HepG2 (cell line): ENCODE results near the gene TIAM1. TPM values are rescaled to one million over a fixed set of nuclear protein-coding genes. Genes with fewer than 3 reads are reported as not detected.

ENCODE experiments used
- ATAC-seq: fragments of 200-7000 bp; cut with Tn5 transposase; 3 replicates; pipeline ENCODE4 v1.9.1; 2020; ENCODE audit warnings: mild to moderate bottlenecking, moderate library complexity
- BruUV-seq: library from RNA; stranded (reverse); fragments of 400-500 nt; replicated peaks from 2 replicates; lab custom pipeline; 2021; lab: Mats Ljungman, UMichigan
- CTCF ChIA-PET: fragments of 300-600 bp; formaldehyde crosslinking; extraction: SDS; loops from one replicate; lab custom pipeline; 2021; ENCODE audit warnings: low total read pairs, inconsistent platforms, low intra/inter-chr PET ratio; lab: Yijun Ruan, JAX
- POLR2A ChIA-PET: fragments of 350-600 bp; sonication (Branson Sonifier 250); formaldehyde crosslinking; loops from one replicate; lab custom pipeline; 2020; ENCODE audit warnings: antibody characterized with exemption, inconsistent platforms; lab: Yijun Ruan, JAX
- DNase-seq: peaks from one replicate; pipeline ENCODE4 v3.0.0-alpha.2; 2015; ENCODE audit warnings: low spot score
- FAIRE-seq: peaks from 3 replicates; lab custom pipeline; 2011; peaks lifted over from hg19 to GRCh38; lab: Jason Lieb, UNC
- H2AFZ ChIP-seq: one replicate; pipeline ENCODE4 v1.6.1; 2011; ENCODE audit warnings: low read length, inconsistent platforms
- H3K27ac ChIP-seq: fragments of 300-600 bp; 3 replicates; pipeline ENCODE4 v1.8.0; 2011; ENCODE audit warnings: mixed run types, mild to moderate bottlenecking, mixed read lengths, low read length, inconsistent platforms; ENCODE audit not compliant: insufficient read depth; ENCODE audit errors: extremely low read length
- H3K27me3 ChIP-seq, 2 experiments: fragments of 200-600 bp in 1 of 2; 2 replicates in 1 of 2; 3 replicates in 1 of 2; pipeline versions ENCODE4 v1.6.0 to v1.8.0; 2011; ENCODE audit warnings: low read length in 2 of 2, mild to moderate bottlenecking in 2 of 2, moderate library complexity in 2 of 2, inconsistent platforms in 1 of 2; ENCODE audit not compliant: insufficient read depth in 2 of 2, control insufficient read depth in 1 of 2
- H3K36me3 ChIP-seq, 2 experiments: fragments of 200-600 bp in 1 of 2; replicated peaks in 1 of 2; 2 replicates in 1 of 2; 3 replicates in 1 of 2; pipeline versions ENCODE4 v1.5.1 to v1.8.0; 2011; ENCODE audit warnings: low read length in 2 of 2, inconsistent platforms in 1 of 2; ENCODE audit not compliant: insufficient read depth in 2 of 2, control insufficient read depth in 1 of 2
- H3K4me1 ChIP-seq: 2 replicates; pipeline ENCODE4 v1.5.1; 2012; ENCODE audit warnings: low read length, inconsistent platforms; ENCODE audit not compliant: insufficient read depth
- H3K4me2 ChIP-seq: 2 replicates; pipeline ENCODE4 v1.6.0; 2011; ENCODE audit warnings: low read depth, low read length, inconsistent platforms
- H3K4me3 ChIP-seq, 3 experiments: fragments of 200-600 bp in 1 of 3; sonication (generic), shearing (Covaris generic) in 1 of 3; replicated peaks in 1 of 3; 2 replicates each; pipeline ENCODE4 v1.5.1; 2011 to 2016; ENCODE audit warnings: low read length in 3 of 3, inconsistent platforms in 2 of 3, low read depth in 2 of 3, mild to moderate bottlenecking in 2 of 3, control low read depth in 1 of 3, mixed read lengths in 1 of 3; ENCODE audit not compliant: insufficient read depth in 1 of 3
- H3K79me2 ChIP-seq: one replicate; pipeline ENCODE4 v1.6.1; 2011; ENCODE audit warnings: low read length, inconsistent platforms; ENCODE audit not compliant: insufficient read depth
- H3K9ac ChIP-seq: 2 replicates; pipeline ENCODE4 v1.6.0; 2011; ENCODE audit warnings: mild to moderate bottlenecking, low read depth, low read length, inconsistent platforms; ENCODE audit not compliant: insufficient read depth
- H3K9me3 ChIP-seq: 2 replicates; pipeline ENCODE4 v1.5.1; 2012; ENCODE audit warnings: mild to moderate bottlenecking, low read length
- H4K20me1 ChIP-seq: 2 replicates; pipeline ENCODE4 v1.6.0; 2011; ENCODE audit warnings: inconsistent platforms, mild to moderate bottlenecking, low read length, moderate library complexity; ENCODE audit not compliant: insufficient read depth
- CREB1 ChIP-seq, 2 experiments: fragments of 450-650 bp in 1 of 2; IDR thresholded peaks; 2 replicates each; pipeline ENCODE4 v1.6.1; 2016 to 2017; ENCODE audit warnings: control low read depth in 1 of 2, mild to moderate bottlenecking in 1 of 2, missing compliant biosample characterization in 1 of 2, missing genetic modification characterization in 1 of 2
- FOXA1 ChIP-seq, 2 experiments: fragments of 450-650 bp in 1 of 2; sonication (generic) in 1 of 2; formaldehyde crosslinking in 1 of 2; IDR thresholded peaks; 2 replicates each; pipeline versions ENCODE4 v1.4.0 to v1.6.1; 2016 to 2020; ENCODE audit warnings: missing genetic modification reagents in 1 of 2
- KDM5A ChIP-seq: fragments of 200-600 bp; sonication (generic); IDR thresholded peaks from 2 replicates; pipeline ENCODE4 v1.7.0; 2018; ENCODE audit warnings: antibody characterized with exemption, mild to moderate bottlenecking, low read length, borderline replicate concordance
- NFYB ChIP-seq: sonication (generic); formaldehyde crosslinking; IDR thresholded peaks from 2 replicates; pipeline ENCODE4 v1.4.0; 2020; ENCODE audit warnings: missing genetic modification reagents
- NR2F1 ChIP-seq, 2 experiments: fragments of 450-650 bp in 1 of 2; formaldehyde crosslinking in 1 of 2; IDR thresholded peaks; 2 replicates each; pipeline versions ENCODE4 v1.5.0 to v1.6.1; 2016 to 2020; ENCODE audit warnings: mild to moderate bottlenecking in 1 of 2, missing compliant biosample characterization in 1 of 2, missing genetic modification reagents in 1 of 2, moderate library complexity in 1 of 2
- ZNF253 ChIP-seq: sonication (generic); formaldehyde crosslinking; IDR thresholded peaks from 2 replicates; pipeline ENCODE4 v1.8.0; 2022; ENCODE audit warnings: mild to moderate bottlenecking, missing genetic modification reagents, borderline replicate concordance
- ZNF263 ChIP-seq: sonication (generic); formaldehyde crosslinking; IDR thresholded peaks from 2 replicates; pipeline ENCODE4 v1.4.0; 2020; ENCODE audit warnings: missing genetic modification reagents
- ZNF383 ChIP-seq: sonication (generic); formaldehyde crosslinking; IDR thresholded peaks from 2 replicates; pipeline ENCODE4 v1.4.0; 2020; ENCODE audit warnings: missing genetic modification reagents, mild to moderate bottlenecking, borderline replicate concordance
- ZNF644 ChIP-seq: IDR thresholded peaks from 2 replicates; pipeline ENCODE4 v1.6.1; 2016; ENCODE audit warnings: low read depth
- ZNF7 ChIP-seq: IDR thresholded peaks from 2 replicates; pipeline ENCODE4 v1.6.1; 2016; ENCODE audit warnings: missing biosample characterization, missing genetic modification reagents
- ZNF841 ChIP-seq: sonication (generic); formaldehyde crosslinking; IDR thresholded peaks from 2 replicates; pipeline ENCODE4 v1.8.1; 2023; ENCODE audit warnings: missing genetic modification reagents, borderline replicate concordance
- WGBS: methylation state at CpG from one replicate; pipeline ENCODE4 v1.1.6; 2017; ENCODE audit warnings: low lambda C conversion rate; 5-methylcytosine and 5-hydroxymethylcytosine counted together
- in situ Hi-C: cut with HindIII; loops from 2 replicates; pipeline ENCODE4 v1.10.0; 2017; ENCODE audit warnings: low pct_unique_long_range_greater_than_20kb; ENCODE audit not compliant: extremely low pct_ligation_motif_present
- intact Hi-C: fragments of 100-400 bp; cut with micrococcal nuclease; formaldehyde crosslinking; loops from one replicate; pipeline ENCODE4 v1.10.0; 2022; ENCODE audit not compliant: unreplicated experiment
- polyA plus RNA-seq, 8 experiments: library from polyadenylated mRNA; depleted of rRNA in 3 of 8; stranded (reverse) in 7 of 8; unstranded in 1 of 8; fragments of >200 nt; fragmentation: Illumina TruSeq in 4 of 8; extraction: Trizol in 4 of 8; gene quantifications; 2 replicates each; pipeline versions ENCODE4 v1.2.1 to v1.2.3, GENCODE V29; 2011 to 2016; ENCODE audit warnings: low read depth in 4 of 8, missing spikeins in 1 of 8, mixed read lengths in 1 of 8; ENCODE audit not compliant: insufficient read depth in 1 of 8
- total RNA-seq, 5 experiments: library from RNA; depleted of rRNA; stranded (reverse); fragments of >200 nt; fragmentation: Illumina TruSeq; extraction: Trizol; gene quantifications; 2 replicates each; pipeline ENCODE4 v1.2.3, GENCODE V29; 2016; ENCODE audit warnings: low read depth in 1 of 5
- TF ChIP-seq, protein P1 (sequence below): sonication (generic); formaldehyde crosslinking; IDR thresholded peaks from 2 replicates; pipeline ENCODE4 v1.5.1; 2020; ENCODE audit warnings: mild to moderate bottlenecking, missing genetic modification reagents, moderate library complexity
- TF ChIP-seq, protein P2 (sequence below): IDR thresholded peaks from 2 replicates; pipeline ENCODE4 v1.6.1; 2016; ENCODE audit warnings: missing compliant biosample characterization, missing genetic modification reagents, borderline replicate concordance
- TF ChIP-seq, protein P3 (sequence below): sonication (generic); formaldehyde crosslinking; IDR thresholded peaks from 2 replicates; pipeline ENCODE4 v1.5.1; 2020; ENCODE audit warnings: missing genetic modification reagents, mild to moderate bottlenecking, borderline replicate concordance
- TF ChIP-seq, protein P4 (sequence below): sonication (generic); formaldehyde crosslinking; IDR thresholded peaks from 2 replicates; pipeline ENCODE4 v1.5.0; 2020; ENCODE audit warnings: missing genetic modification reagents

TIAM1 gene
- total and polyA plus RNA-seq, 2 of the 13 experiments (the other 11 are each of a cell fraction or from before 2014, with no cell fraction given): 0.13 to 0.24 TPM

- no peaks in the 10 kb centered on the region for H3K9me3 ChIP-seq
- no peak overlapping the region for H3K4me3 ChIP-seq
- H3K4me2 ChIP-seq: no peak overlapping the region
- no peak overlapping the region for H2AFZ ChIP-seq
- no peaks in the 10 kb centered on the region for H4K20me1 ChIP-seq
- ChIA-PET POLR2A (no interaction called here), CTCF (no interaction called here)
- ATAC-seq (no peak), FAIRE-seq (no peak), DNase-seq (no peak)
- no peaks in the 10 kb centered on the region for H3K79me2 ChIP-seq
- no TSS peak for BruUV-seq
- in situ Hi-C loops: no loop called here
- TF ChIP-seq KDM5A (no peak), NR2F1 (CRISPR knock-in tag; IDR thresholded peaks at IDR 0.05) (no peak), ZNF7 (CRISPR knock-in tag) (no peak), NFYB (no peak), CREB1 (IDR thresholded peaks at IDR 0.05) (no peak), CREB1 (CRISPR knock-in tag; IDR thresholded peaks at IDR 0.05) (no peak), ZNF263 (no peak), ZNF644 (CRISPR knock-in tag) (no peak), ZNF253 (CRISPR knock-in tag) (no peak), ZNF841 (CRISPR knock-in tag) (no peak), ZNF383 (CRISPR knock-in tag) (no peak), FOXA1 (IDR thresholded peaks at IDR 0.05) (no peak), FOXA1 (CRISPR knock-in tag; IDR thresholded peaks at IDR 0.05) (no peak)
- TF ChIP-seq, protein P1, sequence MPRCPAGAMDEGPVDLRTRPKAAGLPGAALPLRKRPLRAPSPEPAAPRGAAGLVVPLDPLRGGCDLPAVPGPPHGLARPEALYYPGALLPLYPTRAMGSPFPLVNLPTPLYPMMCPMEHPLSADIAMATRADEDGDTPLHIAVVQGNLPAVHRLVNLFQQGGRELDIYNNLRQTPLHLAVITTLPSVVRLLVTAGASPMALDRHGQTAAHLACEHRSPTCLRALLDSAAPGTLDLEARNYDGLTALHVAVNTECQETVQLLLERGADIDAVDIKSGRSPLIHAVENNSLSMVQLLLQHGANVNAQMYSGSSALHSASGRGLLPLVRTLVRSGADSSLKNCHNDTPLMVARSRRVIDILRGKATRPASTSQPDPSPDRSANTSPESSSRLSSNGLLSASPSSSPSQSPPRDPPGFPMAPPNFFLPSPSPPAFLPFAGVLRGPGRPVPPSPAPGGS (CRISPR knock-in tag): no peak
- TF ChIP-seq, protein P2, sequence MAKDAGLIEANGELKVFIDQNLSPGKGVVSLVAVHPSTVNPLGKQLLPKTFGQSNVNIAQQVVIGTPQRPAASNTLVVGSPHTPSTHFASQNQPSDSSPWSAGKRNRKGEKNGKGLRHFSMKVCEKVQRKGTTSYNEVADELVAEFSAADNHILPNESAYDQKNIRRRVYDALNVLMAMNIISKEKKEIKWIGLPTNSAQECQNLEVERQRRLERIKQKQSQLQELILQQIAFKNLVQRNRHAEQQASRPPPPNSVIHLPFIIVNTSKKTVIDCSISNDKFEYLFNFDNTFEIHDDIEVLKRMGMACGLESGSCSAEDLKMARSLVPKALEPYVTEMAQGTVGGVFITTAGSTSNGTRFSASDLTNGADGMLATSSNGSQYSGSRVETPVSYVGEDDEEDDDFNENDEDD (CRISPR knock-in tag): no peak
- TF ChIP-seq, protein P3, sequence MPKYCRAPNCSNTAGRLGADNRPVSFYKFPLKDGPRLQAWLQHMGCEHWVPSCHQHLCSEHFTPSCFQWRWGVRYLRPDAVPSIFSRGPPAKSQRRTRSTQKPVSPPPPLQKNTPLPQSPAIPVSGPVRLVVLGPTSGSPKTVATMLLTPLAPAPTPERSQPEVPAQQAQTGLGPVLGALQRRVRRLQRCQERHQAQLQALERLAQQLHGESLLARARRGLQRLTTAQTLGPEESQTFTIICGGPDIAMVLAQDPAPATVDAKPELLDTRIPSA: no peak
- TF ChIP-seq, protein P4, sequence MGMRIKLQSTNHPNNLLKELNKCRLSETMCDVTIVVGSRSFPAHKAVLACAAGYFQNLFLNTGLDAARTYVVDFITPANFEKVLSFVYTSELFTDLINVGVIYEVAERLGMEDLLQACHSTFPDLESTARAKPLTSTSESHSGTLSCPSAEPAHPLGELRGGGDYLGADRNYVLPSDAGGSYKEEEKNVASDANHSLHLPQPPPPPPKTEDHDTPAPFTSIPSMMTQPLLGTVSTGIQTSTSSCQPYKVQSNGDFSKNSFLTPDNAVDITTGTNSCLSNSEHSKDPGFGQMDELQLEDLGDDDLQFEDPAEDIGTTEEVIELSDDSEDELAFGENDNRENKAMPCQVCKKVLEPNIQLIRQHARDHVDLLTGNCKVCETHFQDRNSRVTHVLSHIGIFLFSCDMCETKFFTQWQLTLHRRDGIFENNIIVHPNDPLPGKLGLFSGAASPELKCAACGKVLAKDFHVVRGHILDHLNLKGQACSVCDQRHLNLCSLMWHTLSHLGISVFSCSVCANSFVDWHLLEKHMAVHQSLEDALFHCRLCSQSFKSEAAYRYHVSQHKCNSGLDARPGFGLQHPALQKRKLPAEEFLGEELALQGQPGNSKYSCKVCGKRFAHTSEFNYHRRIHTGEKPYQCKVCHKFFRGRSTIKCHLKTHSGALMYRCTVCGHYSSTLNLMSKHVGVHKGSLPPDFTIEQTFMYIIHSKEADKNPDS (CRISPR knock-in tag): no peak
- no peak overlapping the region for H3K9ac ChIP-seq
- no peaks in the 10 kb centered on the region for H3K4me1 ChIP-seq
- intact Hi-C loops: no loop called here
- H3K27me3 ChIP-seq: no peaks in the 10 kb centered on the region
- WGBS: 45% methylated on average over 3 of the region's 3 CpGs
- no peak overlapping the region for H3K27ac ChIP-seq
- no peaks in the 10 kb centered on the region for H3K36me3 ChIP-seq
Measured at GRCh38 chr21:31185663-31186062, 158.4 kb downstream of the TIAM1 start.
